NT2/D1 (cell line): ENCODE results near the gene SLC41A3.

Experiments
- YY1 ChIP-seq: IDR thresholded peaks from 2 replicates; pipeline ENCODE4 v1.6.1; 2011; ENCODE audit not compliant: insufficient read length, insufficient read depth
- ZNF274 ChIP-seq: IDR thresholded peaks from 2 replicates; pipeline ENCODE4 v1.6.1; 2011; ENCODE audit warnings: mild to moderate bottlenecking, low read depth, low read length

- TF ChIP-seq YY1: no peak
- no peak for TF ChIP-seq ZNF274
These were observed 1.4 kb downstream of the SLC41A3 start for GRCh38 chr3:126082362-126083137.
